GM12873 (cell line): Measurements from ENCODE around the gene MYRIP.
A peak's percentile ranks its signal among the peaks of the same experiment; 100 is the strongest.

Source experiments
- CTCF ChIP-seq: IDR thresholded peaks from 2 replicates; pipeline ENCODE4 v1.5.1; 2012; ENCODE audit warnings: low read depth, mild to moderate bottlenecking, moderate library complexity, low read length, control low read depth; ENCODE audit not compliant: insufficient read depth; ENCODE audit errors: missing control alignments

The MYRIP gene

GRCh38 chr3:39910826-39911464 lies 101.5 kb downstream of the MYRIP start:
- no peak for TF ChIP-seq CTCF

GRCh38 chr3:39911465-39912309 lies 102.3 kb downstream of the MYRIP start:
- peak; percentile 2 for TF ChIP-seq CTCF

- TF ChIP-seq CTCF: no peak
These were observed 105.6 kb downstream of the MYRIP start for GRCh38 chr3:39915027-39915426.

GRCh38 chr3:39917065-39917773 lies 107.8 kb downstream of the MYRIP start:
- TF ChIP-seq CTCF: no peak

GRCh38 chr3:39919281-39919680 lies 109.9 kb downstream of the MYRIP start:
- TF ChIP-seq CTCF: no peak

GRCh38 chr3:39920271-39920670 lies 110.9 kb downstream of the MYRIP start:
- TF ChIP-seq CTCF: no peak

- TF ChIP-seq CTCF: no peak
These were observed 118.1 kb downstream of the MYRIP start for GRCh38 chr3:39927479-39927878.
